Measurements from ENCODE around the gene TEAD1. TPM values are rescaled to one million over a fixed set of nuclear protein-coding genes. Genes with fewer than 3 reads are reported as not detected.

TEAD1 gene
- total and polyA plus RNA-seq, 2 donors (not counting 3 experiments of a cell fraction or from before 2014, with no cell fraction given), result 15.3 to 49.0 TPM

- dilution Hi-C loops (cut with MboI; ENCODE audit: extremely low pct_ligation_motif_present, low sequenced_read_pairs) (no loop called here), intact Hi-C loops (cut with micrococcal nuclease) (no loop called here)
- ChIA-PET POLR2A (no interaction called here), CTCF (no interaction called here)
- Histone ChIP-seq H2AFZ (ENCODE audit: low read depth, low read length) (no peak overlapping the region), H3K27me3 (ENCODE audit: control insufficient read depth in 2 of 2, insufficient read depth in 2 of 2, low read length in 2 of 2) (peaks cover 15 to 26% of the 10 kb centered on the region in 2 experiments), H3K36me3 (ENCODE audit: control insufficient read depth in 2 of 2, extremely low read depth in 1 of 2, insufficient read depth in 2 of 2, low read length in 2 of 2) (no peaks in the 10 kb centered on the region), H3K4me1 (ENCODE audit: control insufficient read depth, extremely low read depth, insufficient read depth, low read length) (no peaks in the 10 kb centered on the region), H3K9me3 (replicated peaks; ENCODE audit: control insufficient read depth, insufficient read depth, low read length) (no peaks in the 10 kb centered on the region), H4K20me1 (replicated peaks; ENCODE audit: control insufficient read depth, extremely low read depth, insufficient read depth, low read length) (no peaks in the 10 kb centered on the region), H3K27ac (ENCODE audit: insufficient read depth, low read depth, low read length) (no peak overlapping the region), H3K4me3 (replicated peaks in 1 of 3; ENCODE audit: insufficient read depth in 1 of 3, low read depth in 1 of 3, low read length in 3 of 3) (no peak overlapping the region), H3K4me2 (ENCODE audit: insufficient read depth, low read length) (no peak overlapping the region), H3K79me2 (ENCODE audit: control insufficient read depth, insufficient read depth, low read length) (no peaks in the 10 kb centered on the region), H3K9me1 (replicated peaks; ENCODE audit: control insufficient read depth, extremely low read depth, insufficient read depth, low read length) (no peaks in the 10 kb centered on the region), H3K9ac (replicated peaks; ENCODE audit: extremely low read depth, insufficient read depth, low read length) (no peak overlapping the region)
- no TSS peak for BruUV-seq (replicated peaks)
- DNase-seq (ENCODE audit: low read depth, low spot score) (no peak), FAIRE-seq (no peak)
- TF ChIP-seq EZH2 (IDR thresholded peaks at IDR 0.05; ENCODE audit: borderline replicate concordance, low read depth, low read length, severe bottlenecking), result no peak
- TF ChIP-seq, protein P1, sequence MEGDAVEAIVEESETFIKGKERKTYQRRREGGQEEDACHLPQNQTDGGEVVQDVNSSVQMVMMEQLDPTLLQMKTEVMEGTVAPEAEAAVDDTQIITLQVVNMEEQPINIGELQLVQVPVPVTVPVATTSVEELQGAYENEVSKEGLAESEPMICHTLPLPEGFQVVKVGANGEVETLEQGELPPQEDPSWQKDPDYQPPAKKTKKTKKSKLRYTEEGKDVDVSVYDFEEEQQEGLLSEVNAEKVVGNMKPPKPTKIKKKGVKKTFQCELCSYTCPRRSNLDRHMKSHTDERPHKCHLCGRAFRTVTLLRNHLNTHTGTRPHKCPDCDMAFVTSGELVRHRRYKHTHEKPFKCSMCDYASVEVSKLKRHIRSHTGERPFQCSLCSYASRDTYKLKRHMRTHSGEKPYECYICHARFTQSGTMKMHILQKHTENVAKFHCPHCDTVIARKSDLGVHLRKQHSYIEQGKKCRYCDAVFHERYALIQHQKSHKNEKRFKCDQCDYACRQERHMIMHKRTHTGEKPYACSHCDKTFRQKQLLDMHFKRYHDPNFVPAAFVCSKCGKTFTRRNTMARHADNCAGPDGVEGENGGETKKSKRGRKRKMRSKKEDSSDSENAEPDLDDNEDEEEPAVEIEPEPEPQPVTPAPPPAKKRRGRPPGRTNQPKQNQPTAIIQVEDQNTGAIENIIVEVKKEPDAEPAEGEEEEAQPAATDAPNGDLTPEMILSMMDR (IDR thresholded peaks at IDR 0.05; ENCODE audit: extremely low read depth in 1 of 2, insufficient read depth in 1 of 2, low read depth in 1 of 2, low read length in 2 of 2), result no peak
- no peak for TF ChIP-seq MYC (IDR thresholded peaks at IDR 0.05; ENCODE audit: low read depth, low read length)
- TF ChIP-seq, protein P2, sequence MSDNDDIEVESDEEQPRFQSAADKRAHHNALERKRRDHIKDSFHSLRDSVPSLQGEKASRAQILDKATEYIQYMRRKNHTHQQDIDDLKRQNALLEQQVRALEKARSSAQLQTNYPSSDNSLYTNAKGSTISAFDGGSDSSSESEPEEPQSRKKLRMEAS (IDR thresholded peaks at IDR 0.05; ENCODE audit: insufficient read depth, insufficient read length), result no peak
- no peak for TF ChIP-seq GATA2 (IDR thresholded peaks at IDR 0.05; ENCODE audit: insufficient read depth, insufficient read length, low read depth, low read length)
- no peak for TF ChIP-seq JUN (IDR thresholded peaks at IDR 0.05; ENCODE audit: borderline replicate concordance, insufficient read depth, insufficient read length, low read depth)
- no peak for TF ChIP-seq POLR2AphosphoS5 (IDR thresholded peaks at IDR 0.05; ENCODE audit: insufficient read depth, low read depth, low read length)
- no peak for TF ChIP-seq POLR2A (IDR thresholded peaks at IDR 0.05; ENCODE audit: low read depth, low read length)
- no peak for TF ChIP-seq FOS (IDR thresholded peaks at IDR 0.05; ENCODE audit: borderline replicate concordance, insufficient read depth, low read length)
Observed at GRCh38 chr11:12664385-12664784, 9.8 kb upstream of the TEAD1 start.
